ENCODE data around the gene SCRN1.

DNA sequence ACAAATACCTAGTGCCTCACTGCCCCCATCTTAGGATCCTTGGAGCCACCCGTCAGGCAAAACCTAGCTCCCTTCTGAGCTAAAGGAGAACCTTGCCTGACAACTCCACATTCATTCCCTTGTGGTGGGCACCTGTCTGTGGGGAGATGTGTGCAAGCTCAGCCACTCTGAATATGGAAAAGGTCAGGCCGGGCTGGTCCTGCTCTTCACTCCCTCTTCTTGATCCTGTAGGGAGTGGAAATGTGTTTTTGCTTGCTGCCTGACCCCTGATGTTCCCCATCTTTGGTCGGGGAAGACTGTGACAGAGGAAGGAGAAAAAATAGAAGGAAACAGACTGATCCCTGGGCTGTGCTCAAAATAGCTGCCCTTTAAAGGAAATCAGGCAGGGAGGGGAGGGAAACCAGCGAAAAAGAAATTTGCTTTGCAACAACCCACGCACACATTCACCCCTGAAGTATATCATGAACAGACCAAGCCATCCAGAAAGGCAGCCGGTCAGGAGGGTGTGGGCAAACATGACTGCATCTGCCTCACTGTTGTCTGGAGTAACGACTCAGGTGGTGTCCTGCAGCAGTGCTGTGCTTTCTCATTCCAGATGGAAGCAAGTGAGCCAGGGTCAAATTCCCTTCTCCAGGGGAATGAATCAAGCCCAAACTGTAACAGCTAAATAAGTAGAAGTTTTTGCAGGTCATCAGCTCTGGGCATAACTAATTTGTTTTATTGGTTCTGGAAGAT lies 74.0 kb downstream of the SCRN1 start:
- TF ChIP-seq CTCF (conservative IDR thresholded peaks at IDR 0.05 in 1 of 2, IDR thresholded peaks at IDR 0.05 in 1 of 2; ENCODE audit: extremely low read depth in 1 of 2, insufficient read depth in 1 of 2, low read depth in 1 of 2, low read length in 2 of 2) (no peak), EZH2 (IDR thresholded peaks at IDR 0.05; ENCODE audit: borderline replicate concordance, low read length) (no peak)

Data from mammary epithelial cell (primary cell).